ENCODE results near the gene MAD1L1. TPM values are rescaled to one million over a fixed set of nuclear protein-coding genes. Genes with fewer than 3 reads are reported as not detected.

The MAD1L1 gene
- total RNA-seq, 1 donor from 2014 or later, result 53.8 TPM

DNA sequence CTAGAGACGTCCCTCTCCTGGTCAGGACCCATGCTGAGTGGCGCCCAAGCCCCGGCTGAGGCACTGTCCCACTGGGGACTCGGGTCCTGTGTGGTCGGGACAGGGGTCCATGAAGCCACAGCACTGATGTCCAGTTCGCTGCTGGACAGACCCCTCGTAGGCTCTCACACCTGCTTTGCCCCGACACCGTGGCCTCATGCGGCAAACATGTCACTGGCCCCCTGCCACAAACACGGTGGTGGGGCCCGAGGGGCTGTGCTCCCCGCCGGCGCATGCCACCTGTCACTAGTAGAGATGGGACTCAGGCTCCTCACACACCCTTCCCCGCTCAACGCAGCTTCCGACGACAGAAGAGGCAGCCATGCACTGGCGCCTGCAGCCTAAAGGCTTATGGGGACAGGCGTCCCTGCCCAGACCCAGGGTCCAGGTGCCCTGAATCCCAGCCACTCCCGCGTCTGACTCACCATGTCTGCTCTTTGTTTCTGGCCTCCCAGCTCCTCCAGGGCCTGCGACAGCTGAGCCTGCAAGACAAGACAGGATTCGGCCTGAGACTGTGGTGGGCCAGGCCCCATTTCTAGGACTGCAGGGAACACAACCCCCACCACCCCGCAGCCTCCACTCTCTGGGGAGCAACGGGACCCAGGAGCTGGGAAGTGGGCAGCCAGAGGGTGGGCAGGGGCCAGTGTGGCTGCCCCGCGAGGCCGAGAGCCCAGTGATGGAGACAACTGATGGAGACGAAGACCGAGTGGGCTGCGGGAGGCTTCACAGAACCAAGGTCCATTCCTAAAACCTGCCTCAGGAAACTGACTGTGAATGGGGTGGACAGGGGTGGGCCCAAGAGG lies 230.9 kb downstream of the MAD1L1 start:
- no peaks in the 10 kb centered on the region for H3K36me3 Mint-ChIP-seq (ENCODE audit: low read depth)
- TF ChIP-seq, protein P1, sequence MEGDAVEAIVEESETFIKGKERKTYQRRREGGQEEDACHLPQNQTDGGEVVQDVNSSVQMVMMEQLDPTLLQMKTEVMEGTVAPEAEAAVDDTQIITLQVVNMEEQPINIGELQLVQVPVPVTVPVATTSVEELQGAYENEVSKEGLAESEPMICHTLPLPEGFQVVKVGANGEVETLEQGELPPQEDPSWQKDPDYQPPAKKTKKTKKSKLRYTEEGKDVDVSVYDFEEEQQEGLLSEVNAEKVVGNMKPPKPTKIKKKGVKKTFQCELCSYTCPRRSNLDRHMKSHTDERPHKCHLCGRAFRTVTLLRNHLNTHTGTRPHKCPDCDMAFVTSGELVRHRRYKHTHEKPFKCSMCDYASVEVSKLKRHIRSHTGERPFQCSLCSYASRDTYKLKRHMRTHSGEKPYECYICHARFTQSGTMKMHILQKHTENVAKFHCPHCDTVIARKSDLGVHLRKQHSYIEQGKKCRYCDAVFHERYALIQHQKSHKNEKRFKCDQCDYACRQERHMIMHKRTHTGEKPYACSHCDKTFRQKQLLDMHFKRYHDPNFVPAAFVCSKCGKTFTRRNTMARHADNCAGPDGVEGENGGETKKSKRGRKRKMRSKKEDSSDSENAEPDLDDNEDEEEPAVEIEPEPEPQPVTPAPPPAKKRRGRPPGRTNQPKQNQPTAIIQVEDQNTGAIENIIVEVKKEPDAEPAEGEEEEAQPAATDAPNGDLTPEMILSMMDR (conservative IDR thresholded peaks at IDR 0.05), result no peak
- H3K4me3 Mint-ChIP-seq, result no peak overlapping the region
- H3K27ac Mint-ChIP-seq (ENCODE audit: unreplicated experiment), result peak overlapping the region; percentile 94
- no peak for DNase-seq (ENCODE audit: low read depth, low spot score)
- no peaks in the 10 kb centered on the region for H3K9me3 Mint-ChIP-seq
- no peaks in the 10 kb centered on the region for H3K27me3 Mint-ChIP-seq (ENCODE audit: low read depth)
- peaks cover 18% of the 10 kb centered on the region for H3K4me1 Mint-ChIP-seq

DNA sequence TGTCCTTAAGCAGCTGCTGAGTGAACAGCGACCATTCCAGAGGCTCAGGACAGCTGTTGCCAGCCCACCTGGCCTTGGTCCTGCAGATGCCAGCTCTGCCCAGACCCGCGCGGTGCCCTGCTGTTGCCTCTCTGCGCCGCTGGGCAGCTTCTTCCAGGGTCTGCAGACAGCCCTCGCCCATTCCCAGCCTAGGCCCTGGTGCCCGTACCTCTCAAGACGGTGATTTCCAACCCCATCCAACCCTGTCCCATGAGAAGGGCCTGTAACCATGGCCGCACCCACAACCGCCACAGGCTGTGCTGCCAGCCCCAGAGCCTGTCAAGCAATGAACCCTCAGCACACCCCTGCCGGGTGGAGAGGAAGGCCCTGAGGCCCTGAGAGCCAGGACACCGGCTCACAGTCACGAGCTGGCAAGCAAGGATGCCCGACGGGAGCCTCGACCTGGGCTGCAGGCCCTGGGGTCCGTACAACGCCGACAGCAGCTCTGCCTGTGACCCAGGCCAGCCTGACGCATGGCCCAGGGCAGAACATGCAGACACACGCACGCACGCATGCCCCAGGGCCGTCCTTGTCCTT lies 231.9 kb downstream of the MAD1L1 start:
- H3K9me3 Mint-ChIP-seq, result no peaks in the 10 kb centered on the region
- no peaks in the 10 kb centered on the region for H3K27me3 Mint-ChIP-seq (ENCODE audit: low read depth)
- peaks cover 12% of the 10 kb centered on the region for H3K4me1 Mint-ChIP-seq
- no peak overlapping the region for H3K4me3 Mint-ChIP-seq
- H3K27ac Mint-ChIP-seq (ENCODE audit: unreplicated experiment), result no peak overlapping the region
- TF ChIP-seq, protein P1 (conservative IDR thresholded peaks at IDR 0.05), result no peak
- no peaks in the 10 kb centered on the region for H3K36me3 Mint-ChIP-seq (ENCODE audit: low read depth)
- no peak for DNase-seq (ENCODE audit: low read depth, low spot score)

DNA sequence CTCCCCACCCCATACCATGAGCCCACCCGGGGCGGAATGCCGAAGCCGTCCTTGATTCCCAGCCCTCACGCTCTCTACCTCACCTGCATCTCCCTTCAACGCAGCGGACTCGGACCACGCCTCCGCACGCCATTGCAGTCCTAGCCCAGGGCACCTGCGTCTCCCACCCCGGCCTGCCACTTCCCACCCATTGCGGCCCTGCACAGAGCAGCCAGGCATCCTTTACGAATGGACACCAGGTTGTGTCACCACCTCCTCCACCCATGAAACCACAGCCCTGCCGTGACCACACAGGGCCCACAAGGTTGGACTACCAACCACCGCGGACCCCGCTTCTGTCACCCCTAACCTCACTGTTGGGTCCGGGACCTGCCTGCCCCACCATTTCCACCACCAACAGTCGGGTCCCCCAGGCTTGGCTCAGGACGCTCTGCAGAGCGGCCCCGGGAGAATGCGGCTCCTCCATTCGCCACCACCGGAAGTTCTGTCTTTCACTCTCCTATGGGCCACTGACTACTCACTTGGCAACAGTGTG lies 232.5 kb downstream of the MAD1L1 start:
- DNase-seq (ENCODE audit: low read depth, low spot score), result no peak
- H3K36me3 Mint-ChIP-seq (ENCODE audit: low read depth), result no peaks in the 10 kb centered on the region
- peak overlapping the region; percentile 78 for H3K27ac Mint-ChIP-seq (ENCODE audit: unreplicated experiment)
- no peaks in the 10 kb centered on the region for H3K27me3 Mint-ChIP-seq (ENCODE audit: low read depth)
- peaks cover 10% of the 10 kb centered on the region for H3K4me1 Mint-ChIP-seq
- H3K4me3 Mint-ChIP-seq, result no peak overlapping the region
- no peaks in the 10 kb centered on the region for H3K9me3 Mint-ChIP-seq
- TF ChIP-seq, protein P1 (conservative IDR thresholded peaks at IDR 0.05), result no peak

DNA sequence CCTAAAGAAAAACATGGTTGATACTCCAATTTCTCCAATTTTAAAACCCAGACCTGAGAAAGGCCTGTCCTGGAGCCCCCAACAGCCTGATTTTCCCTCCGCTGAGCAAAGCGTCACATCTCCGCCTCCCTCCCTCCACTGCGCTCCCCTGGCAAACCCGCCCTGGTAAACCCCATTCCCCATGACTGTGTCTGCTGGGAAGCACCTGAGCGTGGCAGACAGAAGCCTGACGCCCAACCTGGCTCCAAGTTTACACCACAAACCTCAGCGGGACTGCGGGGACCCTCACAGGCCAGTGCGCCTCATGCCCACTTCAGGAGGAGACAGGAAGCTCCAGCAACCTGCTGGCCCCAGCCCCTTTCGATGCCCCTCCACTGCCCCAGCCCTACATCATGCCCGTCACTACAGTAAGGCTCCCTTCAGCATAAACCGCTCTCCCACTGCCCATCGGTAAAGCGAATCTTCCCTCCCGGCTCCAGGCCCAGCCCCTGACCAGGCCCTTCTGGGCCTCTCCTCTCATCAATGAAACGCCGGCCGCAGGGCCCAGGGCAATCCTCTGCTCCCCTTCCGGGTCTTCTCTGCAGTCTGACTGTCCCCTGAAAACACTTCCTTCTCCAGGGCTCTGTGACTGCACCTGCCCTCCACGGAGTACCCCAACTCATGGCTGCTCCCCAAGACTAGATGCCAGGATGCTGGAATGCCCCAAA lies 233.3 kb downstream of the MAD1L1 start:
- no peak overlapping the region for H3K4me3 Mint-ChIP-seq
- no peaks in the 10 kb centered on the region for H3K27me3 Mint-ChIP-seq (ENCODE audit: low read depth)
- TF ChIP-seq, protein P1 (conservative IDR thresholded peaks at IDR 0.05), result no peak
- no peaks in the 10 kb centered on the region for H3K36me3 Mint-ChIP-seq (ENCODE audit: low read depth)
- peak overlapping the region; percentile 78 for H3K27ac Mint-ChIP-seq (ENCODE audit: unreplicated experiment)
- peaks cover 10% of the 10 kb centered on the region for H3K4me1 Mint-ChIP-seq
- no peak for DNase-seq (ENCODE audit: low read depth, low spot score)
- H3K9me3 Mint-ChIP-seq, result no peaks in the 10 kb centered on the region

DNA sequence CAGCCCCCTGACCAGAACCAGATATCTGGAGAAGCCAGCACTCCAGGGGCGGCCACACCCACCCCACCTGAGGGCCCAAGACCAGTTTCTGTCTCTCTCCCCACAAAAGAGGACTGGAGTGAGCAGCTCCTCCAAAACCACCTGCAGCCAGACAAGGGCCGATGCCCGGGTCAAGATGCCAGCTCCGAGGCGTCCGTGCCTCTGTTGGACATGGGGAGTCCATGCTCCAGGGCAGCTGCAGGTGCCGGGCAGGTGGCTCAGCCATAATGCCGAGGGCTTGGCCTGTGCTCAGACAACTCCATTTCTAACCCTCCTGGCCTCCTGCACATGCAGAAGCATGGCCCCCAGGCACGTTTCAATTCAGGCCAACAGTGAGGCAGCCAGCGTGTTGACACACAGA lies 234.6 kb downstream of the MAD1L1 start:
- Mint-ChIP-seq H3K27ac (ENCODE audit: unreplicated experiment) (no peak overlapping the region), H3K27me3 (ENCODE audit: low read depth) (no peaks in the 10 kb centered on the region), H3K9me3 (no peaks in the 10 kb centered on the region), H3K4me3 (no peak overlapping the region), H3K36me3 (ENCODE audit: low read depth) (no peaks in the 10 kb centered on the region), H3K4me1 (peaks cover 10% of the 10 kb centered on the region)
- TF ChIP-seq, protein P1 (conservative IDR thresholded peaks at IDR 0.05), result no peak
- DNase-seq (ENCODE audit: low read depth, low spot score), result no peak

Measured in neural crest cell (in vitro differentiated cells).